Measurements from ENCODE around the gene RALGAPA2. TPM values are rescaled to one million over a fixed set of nuclear protein-coding genes. Genes with fewer than 3 reads are reported as not detected.

The RALGAPA2 gene
- total and polyA plus RNA-seq, 2 of the 13 experiments (the other 11 are each of a cell fraction or from before 2014, with no cell fraction given), result 13.8 to 17.7 TPM

- TF ChIP-seq, protein P1, sequence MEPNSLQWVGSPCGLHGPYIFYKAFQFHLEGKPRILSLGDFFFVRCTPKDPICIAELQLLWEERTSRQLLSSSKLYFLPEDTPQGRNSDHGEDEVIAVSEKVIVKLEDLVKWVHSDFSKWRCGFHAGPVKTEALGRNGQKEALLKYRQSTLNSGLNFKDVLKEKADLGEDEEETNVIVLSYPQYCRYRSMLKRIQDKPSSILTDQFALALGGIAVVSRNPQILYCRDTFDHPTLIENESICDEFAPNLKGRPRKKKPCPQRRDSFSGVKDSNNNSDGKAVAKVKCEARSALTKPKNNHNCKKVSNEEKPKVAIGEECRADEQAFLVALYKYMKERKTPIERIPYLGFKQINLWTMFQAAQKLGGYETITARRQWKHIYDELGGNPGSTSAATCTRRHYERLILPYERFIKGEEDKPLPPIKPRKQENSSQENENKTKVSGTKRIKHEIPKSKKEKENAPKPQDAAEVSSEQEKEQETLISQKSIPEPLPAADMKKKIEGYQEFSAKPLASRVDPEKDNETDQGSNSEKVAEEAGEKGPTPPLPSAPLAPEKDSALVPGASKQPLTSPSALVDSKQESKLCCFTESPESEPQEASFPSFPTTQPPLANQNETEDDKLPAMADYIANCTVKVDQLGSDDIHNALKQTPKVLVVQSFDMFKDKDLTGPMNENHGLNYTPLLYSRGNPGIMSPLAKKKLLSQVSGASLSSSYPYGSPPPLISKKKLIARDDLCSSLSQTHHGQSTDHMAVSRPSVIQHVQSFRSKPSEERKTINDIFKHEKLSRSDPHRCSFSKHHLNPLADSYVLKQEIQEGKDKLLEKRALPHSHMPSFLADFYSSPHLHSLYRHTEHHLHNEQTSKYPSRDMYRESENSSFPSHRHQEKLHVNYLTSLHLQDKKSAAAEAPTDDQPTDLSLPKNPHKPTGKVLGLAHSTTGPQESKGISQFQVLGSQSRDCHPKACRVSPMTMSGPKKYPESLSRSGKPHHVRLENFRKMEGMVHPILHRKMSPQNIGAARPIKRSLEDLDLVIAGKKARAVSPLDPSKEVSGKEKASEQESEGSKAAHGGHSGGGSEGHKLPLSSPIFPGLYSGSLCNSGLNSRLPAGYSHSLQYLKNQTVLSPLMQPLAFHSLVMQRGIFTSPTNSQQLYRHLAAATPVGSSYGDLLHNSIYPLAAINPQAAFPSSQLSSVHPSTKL (CRISPR knock-in tag; IDR thresholded peaks at IDR 0.05), result peak; percentile 90
- TF ChIP-seq ZNF672 (CRISPR knock-in tag; IDR thresholded peaks at IDR 0.05) (no peak), ZKSCAN8 (CRISPR knock-in tag; IDR thresholded peaks at IDR 0.05; ENCODE audit: borderline replicate concordance) (peak; percentile 41; the same call in 1 of the 2 replicates), TBX3 (IDR thresholded peaks at IDR 0.05; ENCODE audit: borderline replicate concordance) (0 out of 2 replicates have a peak, but pooled peaks have one; percentile 47)
Observed at GRCh38 chr20:20548527-20549266, 163.7 kb downstream of the RALGAPA2 start (continued).

DNA sequence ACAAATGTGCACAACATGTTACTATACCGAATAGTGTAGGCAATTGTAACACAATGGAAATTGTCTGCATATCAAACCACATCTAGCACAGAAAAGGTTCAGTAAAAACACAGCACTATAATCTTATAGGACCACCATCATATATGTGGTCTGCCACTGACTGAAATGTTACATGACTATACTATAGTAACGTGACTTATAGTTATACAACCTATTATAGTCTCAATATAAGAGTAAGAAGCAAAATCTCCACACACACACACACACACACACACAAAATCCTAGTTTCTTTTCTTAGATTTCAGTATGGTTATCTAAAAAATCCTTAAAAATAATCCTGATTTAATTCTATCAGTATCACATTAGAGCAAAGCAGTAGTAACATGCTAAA is 164.6 kb downstream of the RALGAPA2 start:
- no peaks in the 10 kb centered on the region for H4K20me1 ChIP-seq (ENCODE audit: insufficient read depth, low read length)
- no peak overlapping the region; a peak in 1 of 6 replicates for H3K4me3 ChIP-seq (replicated peaks in 1 of 3; ENCODE audit: insufficient read depth in 1 of 3, low read depth in 2 of 3, low read length in 3 of 3)
- WGBS (ENCODE audit: low lambda C conversion rate), result 97% methylated on average over 2 of the region's 2 CpGs
- no peak for FAIRE-seq
- DNase-seq (ENCODE audit: low spot score), result no peak
- H3K79me2 ChIP-seq (ENCODE audit: insufficient read depth, low read length), result no peaks in the 10 kb centered on the region
- peak overlapping the region; percentile 61 for H3K4me2 ChIP-seq (ENCODE audit: low read depth, low read length)
- peak overlapping the region; percentile 38 for H3K27ac ChIP-seq (ENCODE audit: extremely low read length, insufficient read depth, low read length)
- in situ Hi-C loops (cut with HindIII; ENCODE audit: extremely low pct_ligation_motif_present, low pct_unique_long_range_greater_than_20kb) (no loop called here), intact Hi-C loops (cut with micrococcal nuclease; ENCODE audit: unreplicated experiment) (no loop called here)
- TF ChIP-seq SMYD3 (CRISPR knock-in tag; IDR thresholded peaks at IDR 0.05) (0 out of 2 replicates have a peak, but pooled peaks have one; percentile 67), ARID2 (CRISPR knock-in tag; IDR thresholded peaks at IDR 0.05; ENCODE audit: borderline replicate concordance) (0 out of 2 replicates have a peak, but pooled peaks have one; percentile 59), ZSCAN9 (CRISPR knock-in tag; IDR thresholded peaks at IDR 0.05; ENCODE audit: borderline replicate concordance) (no peak), EHMT2 (IDR thresholded peaks at IDR 0.05; ENCODE audit: borderline replicate concordance, low read depth, low read length) (peak; percentile 7; the same call in 1 of the 2 replicates), ZNF343 (CRISPR knock-in tag; IDR thresholded peaks at IDR 0.05) (0 out of 2 replicates have a peak, but pooled peaks have one; percentile 9)
- peak; percentile 11; the same call in 2 of the 3 replicates for ATAC-seq
- no TSS peak for BruUV-seq (replicated peaks)
- CTCF ChIA-PET (ENCODE audit: low intra/inter-chr PET ratio, low total read pairs), result no interaction called here
- no peaks in the 10 kb centered on the region for H3K9me3 ChIP-seq (ENCODE audit: low read length)
- POLR2A ChIA-PET, result no interaction called here
- H3K9ac ChIP-seq (ENCODE audit: insufficient read depth, low read depth, low read length), result no peak overlapping the region
- H2AFZ ChIP-seq (ENCODE audit: low read length), result no peak overlapping the region
- no peaks in the 10 kb centered on the region for H3K27me3 ChIP-seq (ENCODE audit: control insufficient read depth in 1 of 2, insufficient read depth in 2 of 2, low read length in 2 of 2)
- H3K4me1 ChIP-seq (ENCODE audit: insufficient read depth, low read length), result peaks cover 58% of the 10 kb centered on the region
- peaks cover 4% of the 10 kb centered on the region in 2 experiments; a peak in 3 of 5 replicates for H3K36me3 ChIP-seq (replicated peaks in 1 of 2; ENCODE audit: control insufficient read depth in 1 of 2, insufficient read depth in 2 of 2, low read length in 2 of 2)

All from HepG2 (cell line).